GM12891 (cell line): ENCODE data around the gene SPIRE2.

Experiments
- POLR2A ChIP-seq: IDR thresholded peaks from 2 replicates; pipeline ENCODE4 v1.6.1; 2011; ENCODE audit warnings: low read depth, low read length, control low read depth
- TAF1 ChIP-seq: IDR thresholded peaks from 2 replicates; pipeline ENCODE4 v1.6.1; 2011; ENCODE audit warnings: low read depth, low read length, control low read depth

- TF ChIP-seq POLR2A (no peak), TAF1 (no peak)
Measured at GRCh38 chr16:89881368-89881730, 53.1 kb downstream of the SPIRE2 start.
